Endometrial microvascular endothelial cells (primary cell): ENCODE data around the gene UNG. TPM values are rescaled to one million over a fixed set of nuclear protein-coding genes. Genes with fewer than 3 reads are reported as not detected.

Experiments
- in situ Hi-C: cut with HindIII; loops from 2 replicates; pipeline ENCODE4 v1.10.0; 2017; ENCODE audit warnings: low sequenced_read_pairs, low pct_unique_long_range_greater_than_20kb; ENCODE audit errors: inconsistent ontology term
- total RNA-seq: library from RNA; depleted of rRNA; stranded (reverse); fragments of >200 nt; gene quantifications from one replicate; pipeline ENCODE4 v1.2.3, GENCODE V29; 2015; ENCODE audit errors: inconsistent ontology term

Gene UNG
- total RNA-seq, 1 donor from 2014 or later = 139 TPM

- in situ Hi-C loops = no loop called here
Observed at GRCh38 chr12:109085590-109085989, 11.8 kb upstream of the UNG start.

- in situ Hi-C loops = no loop called here
Observed at GRCh38 chr12:109087250-109087649, 10.1 kb upstream of the UNG start.

GRCh38 chr12:109088818-109089217, 8.6 kb upstream of the UNG start:
- in situ Hi-C loops = no loop called here

- in situ Hi-C loops = no loop called here
Observed at GRCh38 chr12:109089683-109090082, 7.7 kb upstream of the UNG start.

- in situ Hi-C loops = no loop called here
Observed at GRCh38 chr12:109092497-109093021, 4.8 kb upstream of the UNG start.

GRCh38 chr12:109093022-109093918, 4.1 kb upstream of the UNG start, which contains the start of gene ALKBH2:
ALKBH2 (minus strand) TSS chr12:109093472; CDS start chr12:109092786, 686 bp downstream.
- in situ Hi-C loops = no loop called here

- in situ Hi-C loops = no loop called here
Observed at GRCh38 chr12:109097140-109097434, 310 bp upstream of the UNG start.

GRCh38 chr12:109098183-109098604, 797 bp downstream of the UNG start:
- in situ Hi-C loops = no loop called here

GRCh38 chr12:109098651-109099050, 1.3 kb downstream of the UNG start:
- in situ Hi-C loops = no loop called here

- in situ Hi-C loops = no loop called here
Observed at GRCh38 chr12:109099431-109100020, 2.1 kb downstream of the UNG start.

- in situ Hi-C loops = no loop called here
Observed at GRCh38 chr12:109100741-109101140, 3.3 kb downstream of the UNG start.

GRCh38 chr12:109102491-109102890, 5.1 kb downstream of the UNG start:
- in situ Hi-C loops = no loop called here

- in situ Hi-C loops = no loop called here
Observed at GRCh38 chr12:109105176-109105575, 7.8 kb downstream of the UNG start.

GRCh38 chr12:109109746-109110350, 12.5 kb downstream of the UNG start:
- in situ Hi-C loops = no loop called here

- in situ Hi-C loops = no loop called here
Observed at GRCh38 chr12:109110988-109111495, 13.6 kb downstream of the UNG start.

GRCh38 chr12:109112720-109113465, 15.5 kb downstream of the UNG start:
- in situ Hi-C loops = no loop called here

- in situ Hi-C loops = no loop called here
Observed at GRCh38 chr12:109113661-109114321, 16.4 kb downstream of the UNG start.

- in situ Hi-C loops = no loop called here
Observed at GRCh38 chr12:109114644-109115043, 17.2 kb downstream of the UNG start.

- in situ Hi-C loops = no loop called here
Observed at GRCh38 chr12:109115404-109115757, 18.0 kb downstream of the UNG start.
